ENCODE data around the gene FAM131B.
A peak's percentile ranks its signal among the peaks of the same experiment; 100 is the strongest.

FAM131B gene

DNA sequence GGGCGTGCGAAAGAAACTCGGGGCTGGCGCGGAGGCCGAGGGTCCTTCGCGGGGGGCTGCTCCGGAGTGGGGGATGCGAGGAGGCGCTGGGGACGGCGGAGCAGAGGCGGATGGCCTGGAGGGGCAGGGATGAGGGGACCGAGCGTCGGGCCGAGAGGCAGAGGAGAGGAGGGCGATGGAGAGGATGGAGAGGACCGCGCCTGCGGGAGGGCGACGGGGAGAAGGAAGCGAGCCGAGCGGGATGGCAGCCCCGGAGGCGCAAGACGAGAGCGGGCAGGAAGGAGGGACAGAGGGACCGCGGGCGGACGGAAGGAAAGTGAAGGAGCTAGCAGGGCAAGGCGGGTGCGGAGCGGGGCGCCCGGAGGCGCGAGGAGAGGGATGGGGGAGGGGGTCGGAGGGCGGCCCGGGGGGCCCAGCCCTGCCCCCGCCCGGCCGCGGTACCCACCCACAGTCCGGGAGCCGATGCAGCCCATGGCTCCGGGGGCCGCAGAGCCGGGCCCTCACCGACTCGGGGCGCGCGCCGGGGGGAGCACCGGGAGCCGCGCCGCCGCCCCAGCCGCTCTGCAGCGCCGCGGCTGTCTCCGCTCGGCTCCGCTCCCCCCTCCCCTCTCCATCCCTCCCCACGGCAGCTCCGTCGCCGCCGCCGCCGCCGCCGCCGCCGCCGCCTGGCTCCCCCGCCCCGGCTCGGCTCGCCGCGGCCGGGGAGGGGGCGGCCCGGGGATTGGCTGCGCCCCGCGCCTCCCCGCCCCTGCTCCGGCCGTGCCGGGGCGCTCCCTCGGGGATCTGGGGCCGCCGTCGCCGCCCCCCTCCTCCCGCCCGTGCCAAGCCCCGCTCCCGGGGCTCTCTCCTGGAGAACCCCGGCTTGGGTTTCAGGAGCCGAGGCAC is at the start of gene FAM131B:
Gene FAM131B, minus strand, starts transcription at position 583 of the 885 bp plus-strand sequence. Its CDS starts 110 bp downstream, at position 473.
- TF ChIP-seq EZH2 (IDR thresholded peaks at IDR 0.05; ENCODE audit: borderline replicate concordance, low read depth, low read length, severe bottlenecking), result peak; percentile 97
- TF ChIP-seq, protein P1, sequence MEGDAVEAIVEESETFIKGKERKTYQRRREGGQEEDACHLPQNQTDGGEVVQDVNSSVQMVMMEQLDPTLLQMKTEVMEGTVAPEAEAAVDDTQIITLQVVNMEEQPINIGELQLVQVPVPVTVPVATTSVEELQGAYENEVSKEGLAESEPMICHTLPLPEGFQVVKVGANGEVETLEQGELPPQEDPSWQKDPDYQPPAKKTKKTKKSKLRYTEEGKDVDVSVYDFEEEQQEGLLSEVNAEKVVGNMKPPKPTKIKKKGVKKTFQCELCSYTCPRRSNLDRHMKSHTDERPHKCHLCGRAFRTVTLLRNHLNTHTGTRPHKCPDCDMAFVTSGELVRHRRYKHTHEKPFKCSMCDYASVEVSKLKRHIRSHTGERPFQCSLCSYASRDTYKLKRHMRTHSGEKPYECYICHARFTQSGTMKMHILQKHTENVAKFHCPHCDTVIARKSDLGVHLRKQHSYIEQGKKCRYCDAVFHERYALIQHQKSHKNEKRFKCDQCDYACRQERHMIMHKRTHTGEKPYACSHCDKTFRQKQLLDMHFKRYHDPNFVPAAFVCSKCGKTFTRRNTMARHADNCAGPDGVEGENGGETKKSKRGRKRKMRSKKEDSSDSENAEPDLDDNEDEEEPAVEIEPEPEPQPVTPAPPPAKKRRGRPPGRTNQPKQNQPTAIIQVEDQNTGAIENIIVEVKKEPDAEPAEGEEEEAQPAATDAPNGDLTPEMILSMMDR (IDR thresholded peaks at IDR 0.05; ENCODE audit: borderline replicate concordance, extremely low read depth, low read length, poor library complexity, severe bottlenecking), result no peak
- Histone ChIP-seq H3K4me3 (ENCODE audit: low read depth in 1 of 2, low read length in 2 of 2) (peak within 1 kb of the TSS; percentile 24 to 62; a peak in 3 of 4 replicates), H3K79me2 (ENCODE audit: insufficient read depth, low read length) (no peaks in the 10 kb centered on the region), H3K36me3 (ENCODE audit: insufficient read depth, low read length) (no peaks in the 10 kb centered on the region), H4K20me1 (ENCODE audit: insufficient read depth, low read length) (no peaks in the 10 kb centered on the region), H3K4me1 (ENCODE audit: insufficient read depth, low read length) (peaks cover 12% of the 10 kb centered on the region), H3K27me3 (ENCODE audit: insufficient read depth, low read length, poor library complexity) (peaks cover 61% of the 10 kb centered on the region), H3K27ac (ENCODE audit: low read length) (no peak within 1 kb of the TSS), H2AFZ (ENCODE audit: low read depth, low read length) (peak within 1 kb of the TSS; percentile 68), H3K4me2 (ENCODE audit: insufficient read depth, low read length) (peak within 1 kb of the TSS; percentile 97), H3K9me3 (ENCODE audit: insufficient read depth, low read length, severe bottlenecking) (no peaks in the 10 kb centered on the region), H3K9ac (ENCODE audit: low read depth, low read length) (peak within 1 kb of the TSS; percentile 48)
- ATAC-seq (ENCODE audit: insufficient read depth, low read depth), result peak; percentile 80
- peak; percentile 37 for DNase-seq

DNA sequence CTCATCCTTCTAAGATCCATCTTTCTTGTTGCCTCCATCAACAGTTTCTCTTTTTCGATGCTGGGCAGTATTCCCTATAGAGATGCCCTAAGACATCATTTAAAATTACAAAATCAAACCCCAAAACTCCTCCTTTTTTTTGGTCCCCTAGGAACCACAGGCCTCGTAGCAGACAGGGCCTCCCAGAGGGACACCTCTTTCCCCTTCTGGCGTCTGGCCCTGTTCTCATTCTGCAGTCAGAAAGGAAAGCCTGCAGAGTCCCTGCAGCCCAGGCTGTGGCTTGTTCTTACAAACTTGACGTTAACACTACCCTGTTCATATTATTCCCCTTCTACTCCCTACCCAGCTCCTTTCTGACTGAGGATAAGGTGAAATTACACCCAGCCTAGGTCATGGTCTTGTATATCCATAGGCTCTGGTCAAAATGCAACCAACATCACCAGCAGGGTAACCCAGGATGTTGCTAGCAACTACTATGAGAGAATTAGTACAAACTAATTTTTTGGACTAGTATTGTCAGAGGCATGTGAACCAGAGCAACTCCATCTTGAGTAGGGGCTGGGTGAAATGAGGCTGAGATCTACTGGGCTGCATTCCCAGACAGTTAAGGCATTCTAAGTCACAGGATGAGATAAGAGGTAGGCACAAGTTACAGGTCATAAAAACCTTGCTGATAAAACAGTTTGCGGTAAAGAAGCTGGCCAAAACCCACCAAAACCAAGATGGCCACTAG is 49.6 kb upstream of the FAM131B start:
- no peaks in the 10 kb centered on the region for H4K20me1 ChIP-seq (ENCODE audit: insufficient read depth, low read length)
- H3K9ac ChIP-seq (ENCODE audit: low read depth, low read length), result no peak overlapping the region
- no peak overlapping the region for H3K4me3 ChIP-seq (ENCODE audit: low read depth in 1 of 2, low read length in 2 of 2)
- no peak for TF ChIP-seq EZH2 (IDR thresholded peaks at IDR 0.05; ENCODE audit: borderline replicate concordance, low read depth, low read length, severe bottlenecking)
- no peak overlapping the region for H3K27ac ChIP-seq (ENCODE audit: low read length)
- no peaks in the 10 kb centered on the region for H3K79me2 ChIP-seq (ENCODE audit: insufficient read depth, low read length)
- H2AFZ ChIP-seq (ENCODE audit: low read depth, low read length), result no peak overlapping the region
- no peaks in the 10 kb centered on the region for H3K36me3 ChIP-seq (ENCODE audit: insufficient read depth, low read length)
- H3K9me3 ChIP-seq (ENCODE audit: insufficient read depth, low read length, severe bottlenecking), result no peaks in the 10 kb centered on the region
- ATAC-seq (ENCODE audit: insufficient read depth, low read depth), result no peak
- H3K27me3 ChIP-seq (ENCODE audit: insufficient read depth, low read length, poor library complexity), result no peaks in the 10 kb centered on the region
- no peak overlapping the region for H3K4me2 ChIP-seq (ENCODE audit: insufficient read depth, low read length)
- DNase-seq, result no peak
- peaks cover 13% of the 10 kb centered on the region for H3K4me1 ChIP-seq (ENCODE audit: insufficient read depth, low read length)

DNA sequence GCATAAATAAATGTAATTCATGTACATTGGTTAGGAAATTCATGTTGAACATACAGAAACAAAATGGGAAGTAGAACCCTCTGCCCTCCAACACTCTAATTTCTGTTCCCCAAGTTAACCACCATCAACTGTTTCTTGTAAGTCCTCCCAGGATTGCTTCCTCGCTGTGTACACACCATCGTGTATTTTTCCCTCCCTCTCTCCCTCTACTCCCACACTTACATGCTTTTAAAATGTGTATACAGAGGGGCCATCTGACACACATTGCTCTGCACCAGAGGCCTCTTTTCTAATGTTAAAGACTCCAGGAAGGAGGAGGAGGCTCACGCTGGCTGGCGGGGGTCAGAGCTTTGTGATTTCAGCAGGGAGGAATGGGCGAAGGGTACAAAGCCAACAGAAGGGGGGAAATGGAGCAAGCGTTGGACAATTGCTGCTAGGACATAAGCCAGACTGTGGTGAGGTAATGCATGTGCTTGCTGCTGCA is 48.0 kb upstream of the FAM131B start:
- Histone ChIP-seq H3K9me3 (ENCODE audit: insufficient read depth, low read length, severe bottlenecking) (no peaks in the 10 kb centered on the region), H3K4me2 (ENCODE audit: insufficient read depth, low read length) (no peak overlapping the region), H4K20me1 (ENCODE audit: insufficient read depth, low read length) (no peaks in the 10 kb centered on the region), H3K36me3 (ENCODE audit: insufficient read depth, low read length) (no peaks in the 10 kb centered on the region), H3K79me2 (ENCODE audit: insufficient read depth, low read length) (no peaks in the 10 kb centered on the region), H3K9ac (ENCODE audit: low read depth, low read length) (no peak overlapping the region), H2AFZ (ENCODE audit: low read depth, low read length) (no peak overlapping the region), H3K4me1 (ENCODE audit: insufficient read depth, low read length) (peaks cover 18% of the 10 kb centered on the region), H3K27ac (ENCODE audit: low read length) (no peak overlapping the region), H3K27me3 (ENCODE audit: insufficient read depth, low read length, poor library complexity) (no peaks in the 10 kb centered on the region), H3K4me3 (ENCODE audit: low read depth in 1 of 2, low read length in 2 of 2) (no peak overlapping the region)
- TF ChIP-seq, protein P1 (IDR thresholded peaks at IDR 0.05; ENCODE audit: borderline replicate concordance, extremely low read depth, low read length, poor library complexity, severe bottlenecking), result no peak
- TF ChIP-seq EZH2 (IDR thresholded peaks at IDR 0.05; ENCODE audit: borderline replicate concordance, low read depth, low read length, severe bottlenecking), result no peak
- DNase-seq (no peak), ATAC-seq (ENCODE audit: insufficient read depth, low read depth) (no peak)

Data from DND-41 (cell line).